ENCODE measurements around the gene ALK. TPM values are rescaled to one million over a fixed set of nuclear protein-coding genes. Genes with fewer than 3 reads are reported as not detected.

Gene ALK
- total RNA-seq, 1 experiment from 2014 or later, result 0.07 TPM

- Mint-ChIP-seq H3K27me3 (ENCODE audit: insufficient read depth, unreplicated experiment) (no peaks in the 10 kb centered on the region), H3K4me3 (ENCODE audit: unreplicated experiment) (no peak overlapping the region), H3K27ac (ENCODE audit: low read depth, unreplicated experiment) (no peak overlapping the region), H3K4me1 (ENCODE audit: insufficient read depth, unreplicated experiment) (no peaks in the 10 kb centered on the region), H3K9me3 (ENCODE audit: unreplicated experiment) (no peaks in the 10 kb centered on the region), H3K36me3 (ENCODE audit: insufficient read depth, unreplicated experiment) (no peaks in the 10 kb centered on the region)
- intact Hi-C loops (cut with micrococcal nuclease), result no loop called here
- TF ChIP-seq CTCF (IDR thresholded peaks at IDR 0.05; ENCODE audit: unreplicated experiment), result no peak
- POLR2A ChIA-PET, result interaction anchor here (0.7 kb wide), 1 partner anchor 26 kb away, joined by 4 read pairs; no protein-coding TSS in a partner anchor
- no peak for DNase-seq (ENCODE audit: unreplicated experiment)
- BruUV-seq (replicated peaks), result no TSS peak
- CTCF ChIA-PET, result no interaction called here
Observed at GRCh38 chr2:29591600-29591999, 329.8 kb downstream of the ALK start.

- H3K36me3 Mint-ChIP-seq (ENCODE audit: insufficient read depth, unreplicated experiment), result no peaks in the 10 kb centered on the region
- H3K27me3 Mint-ChIP-seq (ENCODE audit: insufficient read depth, unreplicated experiment), result no peaks in the 10 kb centered on the region
- DNase-seq (ENCODE audit: unreplicated experiment), result no peak
- CTCF ChIA-PET, result no interaction called here
- H3K9me3 Mint-ChIP-seq (ENCODE audit: unreplicated experiment), result no peaks in the 10 kb centered on the region
- intact Hi-C loops (cut with micrococcal nuclease), result no loop called here
- BruUV-seq (replicated peaks), result no TSS peak
- no peak for TF ChIP-seq CTCF (IDR thresholded peaks at IDR 0.05; ENCODE audit: unreplicated experiment)
- no peaks in the 10 kb centered on the region for H3K4me1 Mint-ChIP-seq (ENCODE audit: insufficient read depth, unreplicated experiment)
- POLR2A ChIA-PET, result no interaction called here
- no peak overlapping the region for H3K27ac Mint-ChIP-seq (ENCODE audit: low read depth, unreplicated experiment)
- no peak overlapping the region for H3K4me3 Mint-ChIP-seq (ENCODE audit: unreplicated experiment)
Observed at GRCh38 chr2:29590211-29590610, 331.2 kb downstream of the ALK start.

GRCh38 chr2:29589440-29590103 lies 331.8 kb downstream of the ALK start:
- DNase-seq (ENCODE audit: unreplicated experiment), result no peak
- TF ChIP-seq CTCF (IDR thresholded peaks at IDR 0.05; ENCODE audit: unreplicated experiment), result no peak
- intact Hi-C loops (cut with micrococcal nuclease), result no loop called here
- no peaks in the 10 kb centered on the region for H3K9me3 Mint-ChIP-seq (ENCODE audit: unreplicated experiment)
- no TSS peak for BruUV-seq (replicated peaks)
- no peaks in the 10 kb centered on the region for H3K4me1 Mint-ChIP-seq (ENCODE audit: insufficient read depth, unreplicated experiment)
- H3K27me3 Mint-ChIP-seq (ENCODE audit: insufficient read depth, unreplicated experiment), result no peaks in the 10 kb centered on the region
- no peak overlapping the region for H3K4me3 Mint-ChIP-seq (ENCODE audit: unreplicated experiment)
- no peak overlapping the region for H3K27ac Mint-ChIP-seq (ENCODE audit: low read depth, unreplicated experiment)
- ChIA-PET CTCF (no interaction called here), POLR2A (no interaction called here)
- no peaks in the 10 kb centered on the region for H3K36me3 Mint-ChIP-seq (ENCODE audit: insufficient read depth, unreplicated experiment)

- Mint-ChIP-seq H3K36me3 (ENCODE audit: insufficient read depth, unreplicated experiment) (no peaks in the 10 kb centered on the region), H3K9me3 (ENCODE audit: unreplicated experiment) (no peaks in the 10 kb centered on the region), H3K27ac (ENCODE audit: low read depth, unreplicated experiment) (no peak overlapping the region), H3K4me3 (ENCODE audit: unreplicated experiment) (no peak overlapping the region), H3K27me3 (ENCODE audit: insufficient read depth, unreplicated experiment) (no peaks in the 10 kb centered on the region), H3K4me1 (ENCODE audit: insufficient read depth, unreplicated experiment) (no peaks in the 10 kb centered on the region)
- no peak for TF ChIP-seq CTCF (IDR thresholded peaks at IDR 0.05; ENCODE audit: unreplicated experiment)
- DNase-seq (ENCODE audit: unreplicated experiment), result no peak
- POLR2A ChIA-PET, result interaction anchor here (0.6 kb wide), 3 partner anchors 18 to 84 kb away, joined by 3 to 4 read pairs (median 3); no protein-coding TSS in a partner anchor
- intact Hi-C loops (cut with micrococcal nuclease), result no loop called here
- CTCF ChIA-PET, result interaction anchor here (0.5 to 1.1 kb wide), 4 partner anchors 28 to 278 kb away, joined by 3 to 4 read pairs (median 3); no protein-coding TSS in a partner anchor
- BruUV-seq (replicated peaks), result no TSS peak
Observed at GRCh38 chr2:29587402-29588190, 333.8 kb downstream of the ALK start.

Data from MCF 10A (cell line).